Hepatocyte (in vitro differentiated cells): ENCODE results near the gene TRPV3.
"Not testable (repeated sequence)": the region's sequence is repeated elsewhere in the genome, so short reads cannot be mapped to it uniquely, and the experiment has no call there.

ENCODE experiments used
- EZH2 ChIP-seq: fragments of 200-600 bp; sonication (generic); IDR thresholded peaks from 2 replicates; pipeline ENCODE4 v1.6.1; 2016; ENCODE audit warnings: antibody characterized with exemption, mild to moderate bottlenecking, borderline replicate concordance
- EZH2phosphoT487 ChIP-seq: fragments of 200-600 bp; sonication (generic); IDR thresholded peaks from one replicate; pipeline ENCODE4 v1.6.1; 2018; ENCODE audit warnings: antibody characterized with exemption, mild to moderate bottlenecking, low read depth, moderate library complexity; ENCODE audit not compliant: unreplicated experiment, severe bottlenecking
- TF ChIP-seq, protein P1 (sequence below): fragments of 200-600 bp; sonication (generic); IDR thresholded peaks from 2 replicates; pipeline ENCODE4 v1.5.1; 2016; ENCODE audit warnings: antibody characterized with exemption, mild to moderate bottlenecking; ENCODE audit not compliant: poor library complexity

DNA sequence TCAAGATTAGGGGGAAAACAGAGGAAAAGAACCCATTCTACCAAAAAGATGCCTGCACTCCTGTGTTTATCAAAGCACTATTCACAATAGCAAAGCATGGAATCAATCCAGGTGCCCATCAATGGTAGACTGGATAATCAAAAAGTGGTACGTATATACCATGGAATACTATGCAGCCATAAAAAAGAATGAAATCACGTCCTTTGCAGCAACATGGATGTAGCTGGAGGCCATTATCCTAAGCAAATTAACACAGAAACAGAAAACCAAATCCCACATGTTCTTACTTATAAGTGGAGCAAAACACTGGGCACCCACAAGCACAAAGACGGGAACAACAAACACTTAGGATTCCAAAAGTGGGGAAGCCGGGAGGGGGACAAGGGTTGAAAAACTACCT, 21.1 kb upstream of the TRPV3 start:
- TF ChIP-seq, protein P1, sequence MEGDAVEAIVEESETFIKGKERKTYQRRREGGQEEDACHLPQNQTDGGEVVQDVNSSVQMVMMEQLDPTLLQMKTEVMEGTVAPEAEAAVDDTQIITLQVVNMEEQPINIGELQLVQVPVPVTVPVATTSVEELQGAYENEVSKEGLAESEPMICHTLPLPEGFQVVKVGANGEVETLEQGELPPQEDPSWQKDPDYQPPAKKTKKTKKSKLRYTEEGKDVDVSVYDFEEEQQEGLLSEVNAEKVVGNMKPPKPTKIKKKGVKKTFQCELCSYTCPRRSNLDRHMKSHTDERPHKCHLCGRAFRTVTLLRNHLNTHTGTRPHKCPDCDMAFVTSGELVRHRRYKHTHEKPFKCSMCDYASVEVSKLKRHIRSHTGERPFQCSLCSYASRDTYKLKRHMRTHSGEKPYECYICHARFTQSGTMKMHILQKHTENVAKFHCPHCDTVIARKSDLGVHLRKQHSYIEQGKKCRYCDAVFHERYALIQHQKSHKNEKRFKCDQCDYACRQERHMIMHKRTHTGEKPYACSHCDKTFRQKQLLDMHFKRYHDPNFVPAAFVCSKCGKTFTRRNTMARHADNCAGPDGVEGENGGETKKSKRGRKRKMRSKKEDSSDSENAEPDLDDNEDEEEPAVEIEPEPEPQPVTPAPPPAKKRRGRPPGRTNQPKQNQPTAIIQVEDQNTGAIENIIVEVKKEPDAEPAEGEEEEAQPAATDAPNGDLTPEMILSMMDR = not testable (repeated sequence)
- not testable (repeated sequence) for TF ChIP-seq EZH2phosphoT487, EZH2
